HG02588 (cell line): Measurements from ENCODE around the gene PBXIP1.

Experiments
- ATAC-seq: cut with Tn5 transposase; IDR thresholded peaks from one replicate; pipeline ENCODE4 v1.9.1; 2021; ENCODE audit warnings: mild to moderate bottlenecking, moderate library complexity; ENCODE audit not compliant: unreplicated experiment

Gene PBXIP1

GRCh38 chr1:154901591-154901990 lies 54.3 kb downstream of the PBXIP1 start:
- ATAC-seq = no peak

DNA sequence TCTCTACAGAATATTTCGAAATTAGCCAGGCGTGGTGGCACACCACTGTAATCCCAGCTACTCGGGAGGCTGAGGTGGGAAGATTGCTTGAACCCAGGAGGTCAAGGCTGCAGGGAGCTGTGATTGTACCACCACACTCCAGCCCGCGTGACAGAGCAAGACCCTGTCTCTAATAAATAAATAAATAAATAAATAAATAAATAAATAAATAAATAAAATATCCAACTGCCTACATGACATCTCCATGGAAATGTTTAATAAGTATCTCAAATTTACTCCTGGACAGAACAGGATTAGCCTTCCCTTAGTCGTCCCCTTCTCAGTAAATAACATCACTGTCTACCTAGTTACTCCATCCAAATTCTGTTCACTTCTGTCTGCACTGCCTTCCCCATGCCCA lies 56.9 kb downstream of the PBXIP1 start:
- ATAC-seq = no peak

DNA sequence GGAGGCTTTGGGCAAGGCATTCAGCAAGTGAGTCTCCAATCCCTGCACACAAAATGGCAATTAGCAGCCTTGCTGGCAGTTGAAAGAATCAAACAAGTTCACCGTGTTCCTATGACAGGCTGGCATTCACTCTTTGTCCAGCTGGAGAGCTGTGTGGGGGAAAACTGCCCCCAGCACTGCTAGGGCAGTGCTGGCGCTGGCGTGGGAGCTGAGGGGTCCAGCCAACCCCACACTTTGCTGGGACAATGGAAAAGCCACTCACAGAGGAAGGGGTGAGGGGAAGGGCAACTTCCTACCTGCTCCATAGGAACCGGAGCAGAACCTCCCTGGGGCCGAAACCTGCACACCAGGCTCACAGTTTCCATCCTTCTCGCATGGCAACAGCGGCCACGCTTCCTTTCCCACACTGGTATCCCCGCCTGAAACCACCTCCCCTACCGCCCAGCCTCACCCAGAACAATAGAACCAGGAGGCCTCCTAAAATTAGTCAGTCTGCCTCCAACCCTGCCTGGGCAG lies 59.1 kb downstream of the PBXIP1 start:
- ATAC-seq = no peak

- no peak for ATAC-seq
These were observed 60.1 kb downstream of the PBXIP1 start for GRCh38 chr1:154895798-154896197.
